IMR-90 (cell line): ENCODE measurements around the gene SPDYE16. TPM values are rescaled to one million over a fixed set of nuclear protein-coding genes. Genes with fewer than 3 reads are reported as not detected.

Source experiments
- ATAC-seq: fragments of 200-7000 bp; cut with Tn5 transposase; 2 replicates; pipeline ENCODE4 v1.9.1; 2020; ENCODE audit warnings: low read depth, mild to moderate bottlenecking, moderate library complexity
- BruUV-seq: library from RNA; stranded (reverse); fragments of 400-500 nt; replicated peaks from 2 replicates; lab custom pipeline; 2021; lab: Mats Ljungman, UMichigan
- CTCF ChIA-PET: fragments of 300-600 bp; formaldehyde crosslinking; extraction: SDS; loops from one replicate; lab custom pipeline; 2021; ENCODE audit warnings: antibody characterized with exemption; lab: Yijun Ruan, JAX
- POLR2A ChIA-PET: fragments of 300-600 bp; sonication (Branson Sonifier 250); formaldehyde crosslinking; loops from one replicate; lab custom pipeline; 2022; ENCODE audit warnings: antibody characterized with exemption; ENCODE audit not compliant: unreplicated experiment; lab: Charles Lee
- DNase-seq: peaks from one replicate; pipeline ENCODE4 v3.0.0; 2013
- H2AFZ ChIP-seq: replicated peaks from 2 replicates; pipeline ENCODE3; 2013; ENCODE audit warnings: low read length, mild to moderate bottlenecking; ENCODE audit not compliant: poor library complexity
- H2AK5ac ChIP-seq: 2 replicates; pipeline ENCODE4 v1.6.1; 2013; ENCODE audit warnings: low read depth, low read length, inconsistent platforms
- H2AK9ac ChIP-seq: replicated peaks from 2 replicates; pipeline ENCODE3; 2013; ENCODE audit warnings: mild to moderate bottlenecking, low read depth, low read length, moderate library complexity; ENCODE audit not compliant: poor library complexity
- H2BK120ac ChIP-seq: 2 replicates; pipeline ENCODE4 v1.6.1; 2013; ENCODE audit warnings: low read depth, low read length, inconsistent platforms
- H2BK15ac ChIP-seq: 3 replicates; pipeline ENCODE4 v1.6.1; 2013; ENCODE audit warnings: low read depth, low read length, inconsistent platforms
- H2BK20ac ChIP-seq: 2 replicates; pipeline ENCODE4 v1.6.1; 2013; ENCODE audit warnings: low read depth, mild to moderate bottlenecking, inconsistent platforms, low read length, moderate library complexity
- H2BK5ac ChIP-seq: 2 replicates; pipeline ENCODE4 v1.6.1; 2013; ENCODE audit warnings: mild to moderate bottlenecking, low read depth, low read length, inconsistent platforms; ENCODE audit not compliant: poor library complexity, severe bottlenecking
- H3K14ac ChIP-seq: replicated peaks from 2 replicates; pipeline ENCODE4 v1.6.1; 2013; ENCODE audit warnings: low read depth, low read length, inconsistent platforms
- H3K18ac ChIP-seq: 2 replicates; pipeline ENCODE4 v1.6.1; 2013; ENCODE audit warnings: low read depth, low read length, control low read depth
- H3K23ac ChIP-seq: 2 replicates; pipeline ENCODE4 v1.6.1; 2013; ENCODE audit warnings: low read depth, low read length, inconsistent platforms
- H3K27ac ChIP-seq: 2 replicates; pipeline ENCODE4 v1.5.1; 2013; ENCODE audit warnings: mild to moderate bottlenecking, control low read depth, low read length; ENCODE audit not compliant: insufficient read depth
- H3K27me3 ChIP-seq: 2 replicates; pipeline ENCODE4 v1.6.1; 2013; ENCODE audit warnings: low read length; ENCODE audit not compliant: control insufficient read depth, insufficient read depth
- H3K36me3 ChIP-seq: 2 replicates; pipeline ENCODE4 v1.6.1; 2013; ENCODE audit warnings: low read length, mixed read lengths; ENCODE audit not compliant: control insufficient read depth, insufficient read depth
- H3K4ac ChIP-seq: 2 replicates; pipeline ENCODE4 v1.6.1; 2013; ENCODE audit warnings: low read depth, low read length, inconsistent platforms
- H3K4me1 ChIP-seq: 2 replicates; pipeline ENCODE4 v1.6.1; 2013; ENCODE audit warnings: low read length, mixed read lengths; ENCODE audit not compliant: control insufficient read depth, insufficient read depth
- H3K4me2 ChIP-seq: 2 replicates; pipeline ENCODE4 v1.6.1; 2013; ENCODE audit warnings: low read depth, mild to moderate bottlenecking, control low read depth, low read length, moderate library complexity
- H3K4me3 ChIP-seq: 2 replicates; pipeline ENCODE4 v1.5.1; 2013; ENCODE audit warnings: low read depth, mild to moderate bottlenecking, control low read depth, low read length, moderate library complexity; ENCODE audit not compliant: insufficient read depth
- H3K56ac ChIP-seq: 2 replicates; pipeline ENCODE4 v1.6.1; 2013; ENCODE audit warnings: low read length, inconsistent platforms; ENCODE audit not compliant: insufficient read depth; ENCODE audit errors: extremely low read depth
- H3K79me1 ChIP-seq, 2 experiments: 2 replicates each; pipeline ENCODE4 v1.6.1; 2013; ENCODE audit warnings: low read length in 2 of 2, inconsistent platforms in 1 of 2, low read depth in 1 of 2
- H3K9ac ChIP-seq: 2 replicates; pipeline ENCODE4 v1.6.1; 2013; ENCODE audit warnings: low read depth, low read length, control low read depth
- H3K9me1 ChIP-seq: 2 replicates; pipeline ENCODE4 v1.6.1; 2013; ENCODE audit warnings: low read length, inconsistent platforms; ENCODE audit not compliant: insufficient read depth
- H3K9me3 ChIP-seq: 2 replicates; pipeline ENCODE4 v1.6.1; 2013; ENCODE audit warnings: low read length; ENCODE audit not compliant: control insufficient read depth, insufficient read depth
- H4K20me1 ChIP-seq: 2 replicates; pipeline ENCODE4 v1.6.1; 2013; ENCODE audit warnings: low read length, inconsistent platforms; ENCODE audit not compliant: insufficient read depth
- H4K5ac ChIP-seq: 2 replicates; pipeline ENCODE4 v1.6.1; 2013; ENCODE audit warnings: mild to moderate bottlenecking, low read depth, low read length, control low read depth
- H4K8ac ChIP-seq, 2 experiments: 2 replicates each; pipeline ENCODE4 v1.6.1; 2013; ENCODE audit warnings: low read depth in 2 of 2, low read length in 2 of 2, control low read depth in 1 of 2, inconsistent platforms in 1 of 2
- H4K91ac ChIP-seq: 2 replicates; pipeline ENCODE4 v1.6.1; 2013; ENCODE audit warnings: low read depth, low read length, inconsistent platforms; ENCODE audit not compliant: insufficient read depth
- BHLHE40 ChIP-seq: fragments of 150-350 bp; IDR thresholded peaks from 2 replicates; pipeline ENCODE4 v1.6.1; 2016; ENCODE audit warnings: mild to moderate bottlenecking, low read depth, low read length
- CEBPB ChIP-seq: IDR thresholded peaks from 2 replicates; pipeline ENCODE4 v1.6.1; 2012; ENCODE audit warnings: low read depth, low read length, improper control_type of control experiment
- CHD1 ChIP-seq: IDR thresholded peaks from 2 replicates; pipeline ENCODE4 v1.6.1; 2012; ENCODE audit warnings: low read depth, low read length, improper control_type of control experiment
- CTCF ChIP-seq: conservative IDR thresholded peaks from 2 replicates; pipeline ENCODE4 v1.5.1; 2012; ENCODE audit warnings: mild to moderate bottlenecking, low read depth, low read length, improper control_type of control experiment
- ELK1 ChIP-seq: fragments of 150-350 bp; IDR thresholded peaks from 2 replicates; pipeline ENCODE4 v1.6.1; 2016; ENCODE audit warnings: low read depth, mild to moderate bottlenecking, low read length, moderate library complexity, borderline replicate concordance
- MAFK ChIP-seq: IDR thresholded peaks from 2 replicates; pipeline ENCODE4 v1.6.1; 2012; ENCODE audit warnings: low read depth, low read length, improper control_type of control experiment
- MAZ ChIP-seq: IDR thresholded peaks from 2 replicates; pipeline ENCODE4 v1.6.1; 2012; ENCODE audit warnings: low read depth, mild to moderate bottlenecking, low read length, improper control_type of control experiment, moderate library complexity, borderline replicate concordance
- MXI1 ChIP-seq: IDR thresholded peaks from 2 replicates; pipeline ENCODE4 v1.6.1; 2012; ENCODE audit warnings: low read depth, mild to moderate bottlenecking, low read length, moderate library complexity, borderline replicate concordance
- NFE2L2 ChIP-seq: fragments of 150-350 bp; IDR thresholded peaks from 2 replicates; pipeline ENCODE4 v1.6.1; 2016; ENCODE audit warnings: low read depth, mild to moderate bottlenecking, low read length
- POLR2A ChIP-seq: IDR thresholded peaks from 2 replicates; pipeline ENCODE4 v1.6.1; 2012; ENCODE audit warnings: mild to moderate bottlenecking, low read depth, low read length
- RCOR1 ChIP-seq: IDR thresholded peaks from 2 replicates; pipeline ENCODE4 v1.6.1; 2012; ENCODE audit warnings: mild to moderate bottlenecking, low read length, improper control_type of control experiment; ENCODE audit not compliant: insufficient replicate concordance
- RFX5 ChIP-seq: IDR thresholded peaks from 2 replicates; pipeline ENCODE4 v1.8.0; 2012; ENCODE audit warnings: low read depth, mild to moderate bottlenecking, low read length, moderate library complexity
- SMC3 ChIP-seq: fragments of 150-350 bp; IDR thresholded peaks from 2 replicates; pipeline ENCODE4 v1.6.1; 2016; ENCODE audit warnings: low read depth, mild to moderate bottlenecking, antibody characterized with exemption, low read length, moderate library complexity
- USF2 ChIP-seq: fragments of 150-350 bp; IDR thresholded peaks from 2 replicates; pipeline ENCODE4 v1.6.1; 2017; ENCODE audit warnings: mild to moderate bottlenecking, antibody characterized with exemption, low read length, low read depth
- WGBS, 2 experiments: methylation state at CpG; one replicate each; pipeline versions ENCODE4 v1.1.5 to v1.1.7; 2013; ENCODE audit warnings: missing lambda C conversion rate in 2 of 2; ENCODE audit not compliant: insufficient read length in 1 of 2; ENCODE audit errors: extremely low coverage in 2 of 2; 5-methylcytosine and 5-hydroxymethylcytosine counted together
- dilution Hi-C: fragments of 300-500 bp; cut with HindIII; formaldehyde crosslinking; loops from one replicate; pipeline ENCODE4 v1.14.3; 2018; ENCODE audit warnings: low sequenced_read_pairs; ENCODE audit not compliant: unreplicated experiment
- in situ Hi-C: fragments of 300-500 bp; cut with MboI; formaldehyde crosslinking; loops from 3 replicates; pipeline ENCODE4 v1.14.3; 2019; ENCODE audit warnings: low sequenced_read_pairs, inconsistent platforms, mixed read lengths
- intact Hi-C: fragments of 100-400 bp; cut with micrococcal nuclease; formaldehyde crosslinking; loops from 2 replicates; pipeline ENCODE4 v1.10.0; 2022
- polyA plus RNA-seq, 3 experiments: library from polyadenylated mRNA; depleted of rRNA; stranded (reverse); fragments of >200 nt; gene quantifications; 2 replicates each; pipeline ENCODE4 v1.2.3, GENCODE V29; 2012; ENCODE audit warnings: low replicate concordance in 1 of 3
- total RNA-seq: library from RNA; depleted of rRNA; stranded (reverse); fragments of >200 nt; gene quantifications from 2 replicates; pipeline ENCODE4 v1.2.3, GENCODE V29; 2012

The SPDYE16 gene
- total and polyA plus RNA-seq, 2 of the 4 experiments (the other 2 are of a cell fraction), result not detected

GRCh38 chr7:76513817-76514799, 29.0 kb downstream of the SPDYE16 start:
- no peak overlapping the region; the same call in 1 of the 2 replicates for H2AK5ac ChIP-seq
- no peak overlapping the region for H4K5ac ChIP-seq
- no peak overlapping the region for H3K4me3 ChIP-seq
- 89% methylated on average over 8 of the region's 29 CpGs; no CpG with 5 or more reads in 1 of the 2 experiments for WGBS, 2 experiments
- no peak overlapping the region for H3K4ac ChIP-seq
- no peak overlapping the region for H4K91ac ChIP-seq
- H3K9me3 ChIP-seq, result no peaks in the 10 kb centered on the region
- no peak overlapping the region for H3K9ac ChIP-seq
- no peak overlapping the region for H3K14ac ChIP-seq
- no peak overlapping the region for H2BK20ac ChIP-seq
- in situ Hi-C loops, result no loop called here
- H3K9me1 ChIP-seq, result no peaks in the 10 kb centered on the region
- no peaks in the 10 kb centered on the region for H3K79me1 ChIP-seq
- intact Hi-C loops, result no loop called here
- H3K4me2 ChIP-seq, result no peak overlapping the region
- ChIA-PET CTCF (no interaction called here), POLR2A (no interaction called here)
- BruUV-seq, result no TSS peak
- H3K4me1 ChIP-seq, result peaks cover 2% of the 10 kb centered on the region; the same call in 1 of the 2 replicates
- ATAC-seq, result no peak
- H2BK120ac ChIP-seq, result no peak overlapping the region
- no peak overlapping the region for H2BK15ac ChIP-seq
- H2AFZ ChIP-seq, result no peak overlapping the region
- H3K18ac ChIP-seq, result no peak overlapping the region
- H4K20me1 ChIP-seq, result no peaks in the 10 kb centered on the region
- H3K23ac ChIP-seq, result no peak overlapping the region
- H4K8ac ChIP-seq, result no peak overlapping the region
- dilution Hi-C loops, result no loop called here
- no peak for DNase-seq
- no peaks in the 10 kb centered on the region for H3K36me3 ChIP-seq
- no peak overlapping the region for H3K56ac ChIP-seq
- H3K27ac ChIP-seq, result no peak overlapping the region
- H3K27me3 ChIP-seq, result no peaks in the 10 kb centered on the region
- H2BK5ac ChIP-seq, result no peak overlapping the region
- H2AK9ac ChIP-seq, result no peak overlapping the region
- TF ChIP-seq POLR2A (no peak), NFE2L2 (no peak), MAZ (no peak), RFX5 (no peak), CHD1 (no peak), CTCF (no peak), CEBPB (no peak), USF2 (no peak), SMC3 (no peak), RCOR1 (no peak), MXI1 (no peak), ELK1 (no peak), BHLHE40 (no peak), MAFK (no peak)
